ENCODE results near the gene GPRC5C.
"Not testable (repeated sequence)": the region's sequence is repeated elsewhere in the genome, so short reads cannot be mapped to it uniquely, and the experiment has no call there.

GPRC5C gene

DNA sequence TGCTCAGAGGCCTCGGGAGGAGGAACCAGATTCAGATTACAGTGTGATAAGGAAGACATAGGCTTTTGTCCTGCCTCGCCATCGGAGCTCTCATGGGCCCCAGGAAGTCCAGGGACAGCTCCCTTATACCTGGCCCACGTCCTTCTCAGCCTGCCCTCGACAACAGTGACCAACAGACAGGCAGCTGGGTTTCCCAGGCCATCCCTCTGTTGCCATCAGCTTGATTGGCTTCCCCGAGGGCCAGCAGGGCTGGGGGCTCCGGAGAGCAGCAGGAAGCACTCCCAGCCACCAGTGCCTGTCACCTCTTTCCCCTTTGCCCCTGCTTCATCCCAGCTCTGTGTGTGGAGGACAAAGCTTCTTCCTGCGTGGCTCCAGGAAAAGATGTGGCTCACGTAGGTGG, 52.2 kb downstream of the GPRC5C start:
- Histone ChIP-seq H2AFZ (ENCODE audit: low read depth, low read length) (no peak overlapping the region), H3K36me3 (ENCODE audit: insufficient read depth, low read length) (no peaks in the 10 kb centered on the region), H3K27ac (ENCODE audit: low read length) (no peak overlapping the region), H3K27me3 (ENCODE audit: insufficient read depth, low read length, poor library complexity) (peaks cover 3% of the 10 kb centered on the region), H3K4me2 (ENCODE audit: insufficient read depth, low read length) (no peak overlapping the region), H3K9ac (ENCODE audit: low read depth, low read length) (no peak overlapping the region), H3K4me1 (ENCODE audit: insufficient read depth, low read length) (peaks cover 22% of the 10 kb centered on the region), H3K79me2 (ENCODE audit: insufficient read depth, low read length) (no peaks in the 10 kb centered on the region), H4K20me1 (ENCODE audit: insufficient read depth, low read length) (0 out of 2 replicates have a peak, but pooled peaks cover 12% of the 10 kb centered on the region), H3K9me3 (ENCODE audit: insufficient read depth, low read length, severe bottlenecking) (no peaks in the 10 kb centered on the region), H3K4me3 (ENCODE audit: low read depth in 1 of 2, low read length in 2 of 2) (no peak overlapping the region)
- TF ChIP-seq CTCF (IDR thresholded peaks at IDR 0.05; ENCODE audit: borderline replicate concordance, extremely low read depth, low read length, poor library complexity, severe bottlenecking) (no peak), EZH2 (IDR thresholded peaks at IDR 0.05; ENCODE audit: borderline replicate concordance, low read depth, low read length, severe bottlenecking) (no peak)
- DNase-seq (no peak), ATAC-seq (ENCODE audit: insufficient read depth, low read depth) (no peak)

DNA sequence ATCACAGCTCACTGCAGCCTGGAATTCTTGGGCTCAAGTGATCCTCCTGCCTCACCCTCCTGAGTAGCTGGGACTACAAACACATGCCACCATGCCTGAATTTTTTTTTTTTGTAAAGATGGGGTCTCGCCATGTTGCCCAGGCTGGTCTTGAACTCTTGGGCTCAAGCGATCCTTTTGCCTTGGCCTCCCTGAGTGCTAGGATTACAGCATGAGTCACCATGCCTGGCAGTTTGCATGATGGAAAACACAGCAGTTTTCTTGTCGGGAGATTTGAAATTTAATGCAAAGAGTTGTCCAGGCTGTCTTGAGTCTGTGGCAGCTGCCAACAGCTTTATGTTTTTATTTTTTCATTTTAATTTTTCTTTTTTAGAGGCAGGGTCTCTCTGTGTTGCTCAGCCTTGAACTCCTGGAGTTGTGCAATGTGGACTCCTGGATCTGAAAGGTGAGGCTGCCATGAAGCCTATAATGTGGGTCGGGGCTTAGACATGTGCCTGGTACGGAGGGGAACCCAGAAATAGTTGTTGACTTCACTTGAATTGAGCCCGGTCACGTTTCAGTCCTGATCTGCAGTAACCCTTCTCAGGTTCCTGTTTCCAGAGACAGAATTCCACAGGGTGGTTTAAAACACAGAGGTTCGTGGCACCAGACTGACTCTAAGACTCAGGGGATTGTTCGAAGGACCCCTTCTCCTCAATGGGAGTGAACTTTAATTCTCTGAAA, 53.3 kb downstream of the GPRC5C start:
- Histone ChIP-seq H3K27me3 (ENCODE audit: insufficient read depth, low read length, poor library complexity) (peaks cover 3% of the 10 kb centered on the region), H3K79me2 (ENCODE audit: insufficient read depth, low read length) (no peaks in the 10 kb centered on the region), H3K9ac (ENCODE audit: low read depth, low read length) (no peak overlapping the region), H3K36me3 (ENCODE audit: insufficient read depth, low read length) (no peaks in the 10 kb centered on the region), H3K9me3 (ENCODE audit: insufficient read depth, low read length, severe bottlenecking) (no peaks in the 10 kb centered on the region), H3K27ac (ENCODE audit: low read length) (no peak overlapping the region), H4K20me1 (ENCODE audit: insufficient read depth, low read length) (0 out of 2 replicates have a peak, but pooled peaks cover 11% of the 10 kb centered on the region), H3K4me1 (ENCODE audit: insufficient read depth, low read length) (peaks cover 11% of the 10 kb centered on the region), H2AFZ (ENCODE audit: low read depth, low read length) (no peak overlapping the region), H3K4me3 (ENCODE audit: low read depth in 1 of 2, low read length in 2 of 2) (no peak overlapping the region), H3K4me2 (ENCODE audit: insufficient read depth, low read length) (no peak overlapping the region)
- no peak for TF ChIP-seq CTCF (IDR thresholded peaks at IDR 0.05; ENCODE audit: borderline replicate concordance, extremely low read depth, low read length, poor library complexity, severe bottlenecking)
- DNase-seq, result no peak
- ATAC-seq (ENCODE audit: insufficient read depth, low read depth), result no peak

- Histone ChIP-seq H3K4me3 (ENCODE audit: low read depth in 1 of 2, low read length in 2 of 2) (no peak overlapping the region), H3K9ac (ENCODE audit: low read depth, low read length) (no peak overlapping the region), H3K36me3 (ENCODE audit: insufficient read depth, low read length) (no peaks in the 10 kb centered on the region), H3K4me1 (ENCODE audit: insufficient read depth, low read length) (peaks cover 4% of the 10 kb centered on the region; the same call in 1 of the 2 replicates), H2AFZ (ENCODE audit: low read depth, low read length) (no peak overlapping the region), H3K79me2 (ENCODE audit: insufficient read depth, low read length) (no peaks in the 10 kb centered on the region), H3K27ac (ENCODE audit: low read length) (no peak overlapping the region), H3K9me3 (ENCODE audit: insufficient read depth, low read length, severe bottlenecking) (no peaks in the 10 kb centered on the region), H3K27me3 (ENCODE audit: insufficient read depth, low read length, poor library complexity) (peaks cover 3% of the 10 kb centered on the region), H3K4me2 (ENCODE audit: insufficient read depth, low read length) (no peak overlapping the region), H4K20me1 (ENCODE audit: insufficient read depth, low read length) (0 out of 2 replicates have a peak, but pooled peaks cover 9% of the 10 kb centered on the region)
- TF ChIP-seq EZH2 (IDR thresholded peaks at IDR 0.05; ENCODE audit: borderline replicate concordance, low read depth, low read length, severe bottlenecking) (no peak), CTCF (IDR thresholded peaks at IDR 0.05; ENCODE audit: borderline replicate concordance, extremely low read depth, low read length, poor library complexity, severe bottlenecking) (no peak)
- DNase-seq, result no peak
- no peak for ATAC-seq (ENCODE audit: insufficient read depth, low read depth)
Observed at GRCh38 chr17:74485841-74486240, 54.0 kb downstream of the GPRC5C start.

- H3K9ac ChIP-seq (ENCODE audit: low read depth, low read length); H3K27me3 ChIP-seq (ENCODE audit: insufficient read depth, low read length, poor library complexity); H3K4me2 ChIP-seq (ENCODE audit: insufficient read depth, low read length); H3K27ac ChIP-seq (ENCODE audit: low read length); H3K79me2 ChIP-seq (ENCODE audit: insufficient read depth, low read length); H2AFZ ChIP-seq (ENCODE audit: low read depth, low read length); H3K4me3 ChIP-seq (ENCODE audit: low read depth in 1 of 2, low read length in 2 of 2); ATAC-seq (ENCODE audit: insufficient read depth, low read depth); DNase-seq; H4K20me1 ChIP-seq (ENCODE audit: insufficient read depth, low read length); H3K36me3 ChIP-seq (ENCODE audit: insufficient read depth, low read length); H3K9me3 ChIP-seq (ENCODE audit: insufficient read depth, low read length, severe bottlenecking); H3K4me1 ChIP-seq (ENCODE audit: insufficient read depth, low read length): not testable (repeated sequence)
Observed at GRCh38 chr17:74488276-74488675, 56.4 kb downstream of the GPRC5C start.

Data from DND-41 (cell line).